ENCODE measurements around the gene SPECC1.
"Not testable (repeated sequence)": the region's sequence is repeated elsewhere in the genome, so short reads cannot be mapped to it uniquely, and the experiment has no call there.

Gene SPECC1, protein sequence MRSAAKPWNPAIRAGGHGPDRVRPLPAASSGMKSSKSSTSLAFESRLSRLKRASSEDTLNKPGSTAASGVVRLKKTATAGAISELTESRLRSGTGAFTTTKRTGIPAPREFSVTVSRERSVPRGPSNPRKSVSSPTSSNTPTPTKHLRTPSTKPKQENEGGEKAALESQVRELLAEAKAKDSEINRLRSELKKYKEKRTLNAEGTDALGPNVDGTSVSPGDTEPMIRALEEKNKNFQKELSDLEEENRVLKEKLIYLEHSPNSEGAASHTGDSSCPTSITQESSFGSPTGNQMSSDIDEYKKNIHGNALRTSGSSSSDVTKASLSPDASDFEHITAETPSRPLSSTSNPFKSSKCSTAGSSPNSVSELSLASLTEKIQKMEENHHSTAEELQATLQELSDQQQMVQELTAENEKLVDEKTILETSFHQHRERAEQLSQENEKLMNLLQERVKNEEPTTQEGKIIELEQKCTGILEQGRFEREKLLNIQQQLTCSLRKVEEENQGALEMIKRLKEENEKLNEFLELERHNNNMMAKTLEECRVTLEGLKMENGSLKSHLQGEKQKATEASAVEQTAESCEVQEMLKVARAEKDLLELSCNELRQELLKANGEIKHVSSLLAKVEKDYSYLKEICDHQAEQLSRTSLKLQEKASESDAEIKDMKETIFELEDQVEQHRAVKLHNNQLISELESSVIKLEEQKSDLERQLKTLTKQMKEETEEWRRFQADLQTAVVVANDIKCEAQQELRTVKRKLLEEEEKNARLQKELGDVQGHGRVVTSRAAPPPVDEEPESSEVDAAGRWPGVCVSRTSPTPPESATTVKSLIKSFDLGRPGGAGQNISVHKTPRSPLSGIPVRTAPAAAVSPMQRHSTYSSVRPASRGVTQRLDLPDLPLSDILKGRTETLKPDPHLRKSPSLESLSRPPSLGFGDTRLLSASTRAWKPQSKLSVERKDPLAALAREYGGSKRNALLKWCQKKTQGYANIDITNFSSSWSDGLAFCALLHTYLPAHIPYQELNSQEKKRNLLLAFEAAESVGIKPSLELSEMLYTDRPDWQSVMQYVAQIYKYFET

DNA sequence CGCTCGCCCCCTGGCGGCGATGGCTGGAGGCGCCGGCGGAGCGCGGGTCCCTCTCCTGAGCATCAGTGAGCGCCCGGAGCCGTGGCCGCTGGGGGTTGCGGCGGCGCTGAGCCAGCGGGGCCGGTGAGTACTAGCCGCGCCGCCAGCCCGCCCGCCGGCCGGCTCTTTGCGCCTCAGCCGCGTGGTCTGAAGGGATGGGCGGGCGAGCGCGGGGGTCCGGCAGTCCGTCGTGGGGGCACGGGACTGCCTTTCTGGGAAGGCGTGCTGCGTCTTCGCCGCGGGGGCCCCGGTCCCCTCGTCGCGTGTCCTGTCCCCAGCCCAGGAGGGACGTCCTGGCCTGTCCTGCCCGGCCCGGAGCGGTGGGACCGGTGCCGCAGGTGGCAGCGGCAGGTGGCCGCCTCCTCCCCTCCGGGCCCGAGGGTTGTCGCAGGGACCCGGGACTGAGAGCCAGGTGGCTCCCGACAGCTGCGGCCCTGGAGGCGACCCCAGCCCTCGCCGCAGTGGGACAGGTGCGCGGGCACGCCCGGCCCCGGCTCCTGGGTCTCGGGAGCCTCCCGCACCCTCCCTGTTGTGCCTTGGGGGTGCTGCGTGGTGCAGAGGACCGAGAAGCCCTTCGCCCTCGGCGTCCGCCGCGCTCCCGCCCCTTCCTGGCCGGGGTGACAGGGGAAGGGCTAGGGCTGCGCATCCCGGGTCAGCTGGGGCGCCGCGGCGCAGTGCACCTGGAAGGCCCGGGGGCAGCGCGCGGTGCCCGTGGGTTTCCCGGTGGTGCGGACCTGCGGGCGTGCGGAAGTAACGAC is at the start of gene SPECC1:
SPECC1 (plus strand) TSS at position 58 of the 797 bp plus-strand sequence. CDS start 87,293 bp downstream, outside the sequence.
- DNase-seq (ENCODE audit: extremely low read depth in 1 of 2, low read depth in 1 of 2), result peak; percentile 59 to 78

DNA sequence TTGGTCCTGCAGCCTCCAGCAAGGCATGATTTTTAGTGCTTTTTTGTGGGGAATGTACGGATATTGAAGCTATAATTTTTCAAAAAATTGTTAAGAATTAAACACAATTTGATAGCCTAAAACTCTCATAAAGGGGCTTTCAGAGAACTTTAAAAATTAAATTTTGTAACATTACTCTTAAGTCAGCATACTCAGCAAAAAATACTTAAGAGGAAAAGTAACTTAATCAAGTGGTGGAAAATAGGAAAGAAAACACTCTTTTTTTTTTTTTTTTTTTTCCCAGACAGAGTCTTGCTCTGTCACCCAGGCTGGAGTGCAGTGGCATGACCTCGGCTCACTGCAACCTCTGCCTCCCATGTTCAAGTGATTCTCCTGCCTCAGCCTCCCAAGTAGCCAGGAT is 46.2 kb upstream of the SPECC1 start:
- DNase-seq (ENCODE audit: extremely low read depth in 1 of 2, low read depth in 1 of 2), result not testable (repeated sequence)

DNA sequence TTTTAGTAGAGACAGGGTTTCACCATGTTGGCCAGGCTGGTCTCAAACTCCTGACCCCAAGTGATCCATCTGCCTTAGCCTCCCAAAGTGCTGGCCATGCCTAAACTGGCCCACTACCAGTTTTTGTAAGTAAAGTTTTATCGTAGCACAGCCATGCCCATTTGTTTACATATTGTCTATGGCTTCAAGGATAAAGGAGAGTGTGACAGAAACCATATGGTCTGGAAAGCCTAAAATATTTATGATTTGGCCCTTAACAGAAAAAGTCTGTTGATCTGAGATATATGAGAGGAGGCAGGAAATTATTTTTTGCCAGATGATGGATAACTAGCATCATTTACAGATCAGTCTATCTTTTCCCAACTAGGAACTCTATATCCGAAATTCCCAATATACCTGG is 36.0 kb upstream of the SPECC1 start:
- no peak for DNase-seq (ENCODE audit: extremely low read depth in 1 of 2, low read depth in 1 of 2)

DNA sequence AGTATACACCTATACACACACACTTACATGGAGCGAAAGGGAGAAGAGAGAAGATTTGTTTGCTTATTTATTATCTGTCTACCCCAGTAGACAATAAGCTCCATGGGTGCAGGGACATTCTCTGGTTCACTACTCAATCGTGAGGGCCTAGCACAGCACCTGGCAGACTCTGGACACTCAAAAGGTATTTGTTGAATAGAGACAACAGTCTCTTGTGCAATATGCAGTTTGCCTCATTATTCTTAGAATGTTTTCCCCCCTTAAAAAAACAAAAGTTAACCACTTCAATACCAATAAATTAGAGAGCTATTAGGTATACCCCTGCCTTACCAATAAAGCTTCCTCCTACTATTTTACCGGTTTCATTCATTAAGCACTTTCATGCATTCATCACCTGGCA is 33.6 kb upstream of the SPECC1 start:
- DNase-seq (ENCODE audit: extremely low read depth in 1 of 2, low read depth in 1 of 2), result no peak

DNA sequence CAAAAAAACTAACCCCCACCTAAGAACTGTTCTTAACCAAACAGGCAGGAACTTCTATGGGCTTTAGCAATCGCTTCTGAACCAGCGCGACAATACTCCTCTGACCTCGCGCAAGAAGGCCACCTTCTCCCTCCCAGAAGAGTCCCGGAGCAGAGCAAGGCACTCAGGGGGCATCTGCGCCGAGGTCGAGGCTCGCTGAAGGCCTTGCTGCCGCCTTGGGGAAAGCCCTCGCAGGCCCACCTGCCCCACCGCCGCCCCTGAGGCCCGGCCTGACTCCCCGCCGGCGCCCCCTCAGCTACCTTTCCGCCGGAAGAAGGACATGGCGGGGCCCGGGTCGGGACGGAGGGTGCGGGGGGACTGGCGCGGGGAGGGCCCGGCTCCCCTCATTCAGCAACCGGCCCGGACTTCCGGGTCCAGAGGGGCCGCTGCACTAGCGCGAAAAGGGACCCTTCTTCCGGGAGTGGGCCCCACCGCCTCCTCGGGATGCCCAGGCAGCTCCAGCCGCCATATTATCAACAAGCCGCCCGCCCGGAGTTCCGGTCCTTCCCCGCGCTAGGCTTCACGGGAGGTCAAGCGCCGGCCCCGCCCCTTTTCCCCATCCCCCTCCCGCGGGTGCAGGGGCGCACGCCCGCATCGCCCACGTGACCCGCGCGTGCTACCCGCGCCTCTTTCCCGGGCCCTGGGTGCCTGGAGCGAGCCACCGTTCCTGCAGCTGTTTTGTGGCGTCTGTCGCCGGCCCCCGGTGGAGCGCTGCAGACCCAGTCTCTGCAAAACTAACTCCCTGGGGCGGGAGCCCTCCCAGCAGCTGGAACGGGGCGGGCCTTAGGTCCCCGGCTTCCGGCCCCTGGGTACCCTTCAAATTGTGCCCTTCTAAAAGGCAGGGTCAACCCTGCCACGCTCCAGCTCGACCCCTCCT is 31.6 kb upstream of the SPECC1 start, which contains the start of gene AKAP10:
AKAP10 (minus strand) TSS at position 536 of the 916 bp plus-strand sequence; CDS start at position 387, 149 bp downstream.
- peak; percentile 89 to 94 for DNase-seq (ENCODE audit: extremely low read depth in 1 of 2, low read depth in 1 of 2)

DNA sequence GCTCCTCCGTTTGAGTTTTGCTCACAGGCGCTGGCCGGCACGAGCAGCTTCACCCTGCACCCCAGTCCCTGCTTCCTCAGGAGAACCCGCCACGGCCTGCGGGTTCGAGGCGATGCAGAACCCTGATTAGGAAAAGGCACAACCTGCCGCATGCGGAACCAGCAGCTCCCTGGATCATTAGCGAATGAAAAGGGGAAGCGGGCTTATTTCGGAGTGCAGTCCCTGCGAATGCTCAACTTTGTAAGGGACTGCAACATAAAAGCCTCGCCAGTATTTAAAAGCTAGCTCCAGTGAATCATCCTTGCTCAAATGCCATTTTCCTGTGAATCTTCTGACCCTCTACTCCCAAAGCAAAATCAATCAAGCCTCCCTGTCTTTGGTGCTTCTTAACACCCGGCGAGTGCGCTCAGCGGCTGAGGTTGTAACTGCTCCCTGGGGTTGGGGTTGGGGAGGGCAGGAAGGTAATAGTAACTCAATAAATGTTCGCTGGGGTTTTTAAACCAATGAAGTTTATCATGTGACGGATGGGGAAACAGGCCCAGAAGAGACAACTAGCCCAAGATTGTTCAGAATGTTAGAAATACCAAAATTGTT is 30.9 kb upstream of the SPECC1 start:
- DNase-seq (ENCODE audit: extremely low read depth in 1 of 2, low read depth in 1 of 2), result no peak

DNA sequence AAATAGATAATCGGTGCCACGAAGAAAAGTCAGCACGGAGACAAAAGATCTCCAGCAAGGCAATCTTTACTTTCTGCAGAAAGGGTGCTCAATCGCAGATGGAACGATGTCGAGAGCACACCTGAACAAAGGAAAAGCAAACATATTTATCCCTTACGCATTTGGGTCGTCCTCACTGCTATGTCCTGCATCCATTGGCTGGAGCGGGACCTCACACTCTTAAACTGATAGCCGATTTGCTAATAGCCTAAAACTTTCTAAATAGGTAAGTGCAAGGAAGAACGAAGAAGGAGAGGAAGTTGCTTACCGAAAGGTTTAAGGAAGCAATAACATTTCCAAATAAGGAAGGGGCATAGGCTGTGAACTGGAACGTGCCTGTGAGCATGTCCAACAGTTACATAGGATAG is 30.4 kb upstream of the SPECC1 start:
- DNase-seq (ENCODE audit: extremely low read depth in 1 of 2, low read depth in 1 of 2), result no peak

DNA sequence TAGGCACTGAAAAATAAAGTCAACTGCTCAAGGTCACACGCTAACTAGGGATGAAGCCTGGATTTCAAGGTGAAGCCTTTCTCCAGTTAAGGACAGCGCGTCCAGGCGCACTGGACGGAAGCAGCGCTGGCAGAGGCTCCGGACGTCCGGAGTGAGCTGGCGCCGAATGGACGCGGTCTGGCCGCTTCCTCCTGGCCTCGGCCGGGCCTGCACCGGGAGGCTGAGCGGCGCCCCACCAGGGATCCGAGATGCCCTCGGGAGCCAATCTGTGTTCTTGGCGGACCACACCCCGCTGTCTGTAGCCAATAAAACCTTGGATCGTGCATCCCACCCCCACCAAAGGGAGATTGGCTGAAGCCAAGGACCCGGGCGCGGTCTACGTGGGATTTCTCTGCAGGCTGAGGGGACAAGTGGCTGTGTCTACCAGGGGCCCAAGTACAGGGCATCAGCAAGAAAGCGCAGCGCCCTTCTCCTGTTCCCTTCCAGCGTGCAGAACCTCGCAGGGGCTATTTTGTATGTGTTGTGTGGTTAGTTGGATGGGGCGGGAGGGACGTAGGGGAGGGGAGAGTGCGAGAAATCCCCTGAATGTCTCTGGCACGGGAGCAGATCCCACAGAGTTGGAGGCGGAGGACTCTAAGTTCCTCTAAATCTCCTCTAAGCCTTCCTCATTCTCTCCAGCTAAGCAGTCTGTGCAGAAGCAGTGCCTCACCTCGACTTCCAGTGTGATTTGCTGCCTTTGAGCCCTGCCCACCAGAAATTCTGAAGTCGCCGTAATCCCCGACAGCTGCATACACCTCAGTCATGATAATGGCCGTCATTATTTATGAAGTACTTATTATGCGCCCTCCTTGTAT is 29.0 kb upstream of the SPECC1 start:
- DNase-seq (ENCODE audit: extremely low read depth in 1 of 2, low read depth in 1 of 2), result no peak

DNA sequence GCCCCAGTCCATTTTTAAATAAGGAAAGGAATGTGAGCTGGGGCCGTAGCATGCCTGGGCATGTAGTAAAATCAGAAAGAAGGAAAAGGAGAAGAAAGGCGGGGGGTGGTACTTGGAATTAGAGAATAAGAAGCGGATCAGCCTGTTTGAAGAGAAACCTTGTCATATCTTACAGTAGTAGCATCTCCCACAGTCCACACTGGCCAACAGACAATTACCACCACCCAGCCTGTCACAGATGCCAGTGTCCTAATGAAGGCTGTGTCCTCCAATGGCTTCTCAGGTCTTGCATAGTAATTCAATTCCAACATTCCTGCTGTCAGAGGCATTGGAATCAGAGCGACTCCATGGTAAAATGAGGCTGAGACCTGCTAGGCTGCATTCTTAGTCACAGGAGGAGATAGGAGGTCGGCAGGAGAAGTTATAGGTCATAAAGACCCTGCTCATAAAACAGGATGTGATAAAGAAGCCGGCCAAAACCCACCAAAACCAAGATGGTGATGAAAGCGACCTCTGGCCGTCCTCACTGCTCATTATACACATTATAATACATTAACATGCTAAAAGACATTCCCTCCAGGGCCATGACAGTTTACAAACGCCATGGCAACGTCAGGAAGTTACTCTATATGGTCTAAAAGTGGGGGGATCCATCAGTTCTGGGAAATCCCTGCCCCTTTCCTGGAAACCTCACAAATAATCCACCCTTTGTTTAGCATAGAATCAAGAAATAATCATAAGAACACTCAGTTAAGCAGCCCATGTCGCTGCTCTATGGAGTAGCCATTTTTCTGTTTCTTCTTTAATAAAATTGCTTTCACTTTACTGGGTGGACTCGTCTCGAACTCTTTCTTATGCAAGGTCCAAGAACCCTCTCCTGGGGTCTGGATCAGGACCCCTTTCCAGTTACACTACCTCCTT is 22.0 kb upstream of the SPECC1 start:
- DNase-seq (ENCODE audit: extremely low read depth in 1 of 2, low read depth in 1 of 2), result no peak

DNA sequence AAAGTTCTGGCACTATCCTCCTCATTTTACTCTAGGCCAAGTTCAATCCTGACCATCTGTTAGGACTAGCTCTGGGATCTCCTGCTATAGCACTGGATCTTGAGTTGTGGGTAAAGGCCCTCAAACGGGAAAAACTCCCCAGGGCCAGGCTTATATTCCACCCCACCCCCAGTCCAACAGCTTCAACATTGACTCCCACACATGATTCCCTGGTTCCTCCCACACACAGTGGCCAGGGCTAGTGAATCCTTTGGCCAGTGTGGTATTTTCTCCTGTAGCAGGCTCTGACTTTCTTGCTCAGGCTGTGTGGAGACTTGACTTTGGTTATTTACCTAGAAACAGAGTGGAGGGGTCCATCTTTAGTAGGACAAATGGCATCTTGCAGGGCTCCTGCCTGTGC is 21.3 kb upstream of the SPECC1 start:
- no peak for DNase-seq (ENCODE audit: extremely low read depth in 1 of 2, low read depth in 1 of 2)

DNA sequence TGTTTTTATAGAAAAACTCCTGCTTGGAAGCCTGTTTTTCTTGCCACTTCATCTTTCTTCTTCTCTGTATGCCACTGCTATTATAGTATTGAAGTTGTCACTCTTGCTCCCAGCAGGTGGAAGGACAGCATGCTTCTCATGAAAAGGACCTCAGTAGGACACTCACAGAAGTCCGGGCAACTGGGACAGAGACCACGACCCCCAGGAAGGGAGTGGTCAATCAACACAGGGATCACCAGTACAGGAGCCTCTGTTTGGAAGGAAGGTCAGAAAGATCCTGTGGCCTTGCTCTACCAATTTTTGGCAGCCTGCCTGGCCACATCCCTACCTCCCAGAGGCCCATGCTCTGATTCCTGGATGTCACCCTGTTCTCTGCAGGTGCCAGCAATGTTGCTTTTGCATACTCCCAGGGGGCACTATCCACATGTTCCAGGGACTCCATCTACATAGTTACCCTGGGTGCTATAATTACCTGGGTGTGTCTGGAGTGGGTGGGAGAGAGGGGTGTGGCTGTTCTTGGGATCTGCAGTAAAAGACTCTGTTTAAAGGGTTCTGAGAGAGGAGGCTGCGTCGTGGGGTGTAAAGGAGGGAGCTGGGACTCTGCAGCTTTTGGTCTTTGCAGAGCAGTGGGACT is 17.8 kb upstream of the SPECC1 start:
- DNase-seq (ENCODE audit: extremely low read depth in 1 of 2, low read depth in 1 of 2), result no peak

DNA sequence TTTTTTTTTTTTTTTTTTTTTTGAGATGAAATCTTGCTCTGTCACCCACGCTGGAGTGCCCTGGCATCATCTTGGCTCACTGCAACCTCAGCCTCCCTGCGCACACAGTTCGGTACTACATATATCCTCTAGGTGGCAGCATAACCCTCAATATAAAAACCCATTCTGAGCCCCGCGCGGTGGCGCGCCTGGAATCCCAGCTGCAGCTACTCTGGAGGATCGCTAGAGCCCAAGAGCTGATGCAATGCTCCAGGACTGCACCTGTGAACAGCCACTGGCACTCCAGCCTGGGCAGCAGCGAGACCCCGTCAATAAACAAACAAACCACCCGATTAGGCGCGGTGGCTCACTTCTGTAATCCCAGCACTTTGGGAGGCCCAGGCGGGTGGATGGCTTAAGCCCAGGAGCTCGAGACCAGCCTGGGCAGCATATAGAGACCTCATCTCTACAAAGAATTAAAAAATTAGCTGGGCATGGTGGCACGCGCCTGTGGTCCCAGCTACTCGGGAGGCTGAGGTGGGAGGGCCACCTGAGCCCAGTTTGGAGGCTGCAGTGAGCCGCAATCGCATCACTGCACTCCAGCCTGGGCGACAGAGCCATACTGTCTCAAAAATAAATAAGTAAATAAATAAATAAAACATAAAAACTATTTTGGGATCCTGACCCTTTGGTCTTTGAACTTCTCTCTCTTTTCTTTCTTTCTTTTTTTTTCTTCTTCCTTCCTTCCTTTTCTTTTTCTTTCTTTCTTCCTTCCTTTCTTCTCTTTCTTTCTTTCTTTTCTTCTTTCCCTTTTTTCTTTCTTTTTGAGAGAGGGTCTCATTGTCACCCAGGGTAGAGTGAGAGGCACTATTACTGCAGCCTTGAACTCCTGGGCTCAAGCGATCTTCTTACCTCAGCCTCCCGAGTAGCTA is 16.1 kb upstream of the SPECC1 start:
- DNase-seq (ENCODE audit: extremely low read depth in 1 of 2, low read depth in 1 of 2), result peak; percentile 30 to 64

DNA sequence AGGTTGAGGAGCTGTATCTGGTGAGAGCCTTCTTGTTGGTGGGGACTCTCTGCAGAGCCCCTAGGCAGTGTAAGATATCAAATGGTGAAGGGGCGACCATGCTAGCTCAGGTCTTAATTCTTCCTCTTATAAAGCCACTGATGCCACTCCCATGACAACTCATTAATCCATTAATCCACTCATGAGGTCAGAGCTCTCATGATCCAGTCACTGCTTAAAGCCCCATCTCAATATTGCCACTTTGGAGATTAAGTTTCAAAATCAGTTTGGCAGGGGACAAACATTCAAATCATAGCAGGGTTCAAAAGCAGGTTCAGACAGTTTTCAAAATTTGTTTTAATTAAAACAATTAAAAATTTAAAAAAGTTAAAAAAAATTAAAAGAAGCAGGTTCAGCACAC is 13.1 kb upstream of the SPECC1 start:
- no peak for DNase-seq (ENCODE audit: extremely low read depth in 1 of 2, low read depth in 1 of 2)

DNA sequence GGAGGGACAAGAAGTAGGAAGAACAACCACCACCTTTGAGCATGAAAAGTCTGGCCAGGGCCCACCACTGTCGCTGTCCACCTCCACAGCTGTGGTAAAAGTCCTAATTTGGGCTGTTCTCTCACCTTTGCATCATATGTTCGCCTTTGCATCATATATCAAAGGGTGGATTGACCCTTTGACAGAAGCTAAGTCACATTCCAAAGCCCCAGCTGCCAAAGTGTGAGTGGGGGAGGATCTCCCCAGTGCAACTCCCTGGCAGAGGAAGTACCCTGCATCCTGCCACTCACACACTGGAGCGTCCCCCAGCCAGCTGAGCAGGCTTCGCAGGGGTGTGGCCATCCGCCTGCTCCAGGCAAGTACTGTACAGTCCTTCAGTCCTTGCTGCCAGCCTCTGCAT is 12.7 kb upstream of the SPECC1 start:
- no peak for DNase-seq (ENCODE audit: extremely low read depth in 1 of 2, low read depth in 1 of 2)

DNA sequence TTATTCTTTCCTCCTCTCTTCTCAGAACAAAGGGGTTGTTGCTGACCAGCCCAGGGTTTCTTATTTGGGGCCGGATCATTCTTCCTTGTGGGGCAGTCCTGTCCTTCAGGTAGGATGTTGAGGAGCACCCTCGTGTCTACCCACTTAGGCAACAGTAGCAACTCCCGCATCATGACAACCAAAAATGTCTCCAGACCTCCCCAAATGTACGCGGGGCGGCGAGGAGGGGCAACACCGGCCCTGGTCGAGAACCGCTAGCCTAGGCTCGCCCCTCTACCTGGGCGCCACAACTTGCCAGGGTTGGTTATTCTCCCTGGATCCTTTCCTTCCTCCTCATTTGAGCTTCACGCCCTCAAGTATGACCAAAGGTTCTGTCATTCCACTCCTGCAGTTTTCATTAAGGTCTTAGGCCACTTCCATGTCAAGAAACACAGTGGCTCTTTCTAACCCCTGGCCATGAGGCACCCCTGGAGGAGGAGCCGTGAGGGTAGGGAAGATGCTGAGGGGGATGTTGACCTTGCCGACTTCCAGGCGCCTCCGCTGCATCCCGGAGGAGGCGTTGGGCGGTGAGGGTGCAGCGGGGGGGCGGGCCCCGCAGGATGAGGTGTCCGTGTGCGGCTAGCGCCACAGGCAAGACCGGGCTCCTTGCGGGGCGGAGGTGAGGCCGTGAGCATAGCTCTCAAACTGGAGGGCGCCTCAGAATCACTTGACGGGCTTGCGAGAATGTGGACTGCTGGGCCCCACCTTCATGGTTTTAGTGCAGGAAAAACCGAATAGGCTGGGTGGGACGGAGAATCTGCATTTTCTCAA is 712 bp upstream of the SPECC1 start:
- no peak for DNase-seq (ENCODE audit: extremely low read depth in 1 of 2, low read depth in 1 of 2)

Measured in stimulated activated CD8-positive, alpha-beta memory T cell treated with anti-CD3 and anti-CD28 coated beads, Interleukin-7, amount 100 ng/mL, for 48 hours (primary cell).